Measurements from ENCODE around the gene EFNA3.
A peak's percentile ranks its signal among the peaks of the same experiment; 100 is the strongest.

The EFNA3 gene

DNA sequence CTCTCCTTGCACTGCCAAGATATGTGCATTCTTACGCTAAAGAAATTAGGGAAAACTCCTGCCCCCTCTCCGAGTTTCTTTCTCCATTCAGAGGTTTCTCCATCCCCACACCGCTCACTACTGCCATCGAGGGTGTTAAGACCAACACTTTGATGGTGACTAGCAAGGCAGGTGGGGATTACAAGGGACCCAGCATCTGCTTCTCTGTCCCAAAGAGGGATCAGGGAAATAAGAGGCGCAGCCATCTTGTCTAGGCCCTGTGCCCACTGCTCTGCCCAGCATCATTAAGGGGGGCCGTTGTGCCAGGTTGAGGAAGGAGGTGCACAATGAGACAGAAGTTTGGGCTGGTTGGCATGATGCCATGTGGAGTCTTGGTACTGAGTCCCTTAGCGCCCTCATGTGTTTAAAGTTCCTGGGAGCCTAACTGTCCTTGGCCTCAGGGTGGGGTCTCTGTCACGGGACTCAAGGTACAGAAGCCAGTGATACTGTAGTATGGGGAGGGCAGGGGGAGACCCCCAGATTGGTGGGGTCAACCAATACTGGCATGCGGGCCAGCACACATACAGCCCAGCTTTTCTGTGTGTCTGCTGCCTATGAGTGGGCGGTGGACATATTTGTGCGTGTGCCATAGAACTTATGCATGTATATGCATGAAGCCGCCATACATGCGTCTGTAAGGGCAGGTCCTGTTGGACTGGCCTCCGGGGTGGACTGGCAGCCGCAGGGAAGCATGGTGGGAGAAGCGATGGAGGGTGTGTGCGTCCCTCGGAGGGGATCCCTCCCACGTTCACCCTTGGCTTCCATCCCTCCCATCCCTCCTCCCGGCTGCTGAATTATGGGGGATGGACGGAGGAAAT is 5.5 kb downstream of the EFNA3 start:
- no peak for DNase-seq

DNA sequence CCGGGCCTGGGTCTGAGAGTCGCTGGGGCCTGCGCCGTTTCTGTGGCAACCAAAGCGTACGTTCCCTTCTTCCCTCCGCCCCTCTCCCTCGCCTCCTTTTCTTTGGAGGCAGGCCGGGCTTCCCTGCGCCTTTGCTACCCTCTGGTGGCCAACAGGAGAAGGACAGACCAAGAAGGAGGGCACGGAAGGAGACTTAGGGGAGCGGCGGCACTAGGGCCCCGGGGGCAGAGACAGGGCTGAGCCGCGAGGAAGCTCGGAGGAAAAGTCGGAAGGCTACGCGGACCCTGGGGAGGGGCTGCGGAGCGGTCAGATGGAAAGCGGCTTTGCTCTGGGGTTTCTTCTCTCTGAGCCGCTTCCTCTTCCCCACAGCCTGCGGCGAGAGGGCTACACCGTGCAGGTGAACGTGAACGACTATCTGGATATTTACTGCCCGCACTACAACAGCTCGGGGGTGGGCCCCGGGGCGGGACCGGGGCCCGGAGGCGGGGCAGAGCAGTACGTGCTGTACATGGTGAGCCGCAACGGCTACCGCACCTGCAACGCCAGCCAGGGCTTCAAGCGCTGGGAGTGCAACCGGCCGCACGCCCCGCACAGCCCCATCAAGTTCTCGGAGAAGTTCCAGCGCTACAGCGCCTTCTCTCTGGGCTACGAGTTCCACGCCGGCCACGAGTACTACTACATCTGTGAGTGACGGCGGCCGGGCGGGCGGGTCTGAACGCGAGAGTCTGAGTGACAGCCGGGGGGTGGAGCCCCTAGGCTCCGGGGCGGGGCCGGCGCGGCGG is 6.3 kb downstream of the EFNA3 start:
- peak; percentile 83 for DNase-seq

DNA sequence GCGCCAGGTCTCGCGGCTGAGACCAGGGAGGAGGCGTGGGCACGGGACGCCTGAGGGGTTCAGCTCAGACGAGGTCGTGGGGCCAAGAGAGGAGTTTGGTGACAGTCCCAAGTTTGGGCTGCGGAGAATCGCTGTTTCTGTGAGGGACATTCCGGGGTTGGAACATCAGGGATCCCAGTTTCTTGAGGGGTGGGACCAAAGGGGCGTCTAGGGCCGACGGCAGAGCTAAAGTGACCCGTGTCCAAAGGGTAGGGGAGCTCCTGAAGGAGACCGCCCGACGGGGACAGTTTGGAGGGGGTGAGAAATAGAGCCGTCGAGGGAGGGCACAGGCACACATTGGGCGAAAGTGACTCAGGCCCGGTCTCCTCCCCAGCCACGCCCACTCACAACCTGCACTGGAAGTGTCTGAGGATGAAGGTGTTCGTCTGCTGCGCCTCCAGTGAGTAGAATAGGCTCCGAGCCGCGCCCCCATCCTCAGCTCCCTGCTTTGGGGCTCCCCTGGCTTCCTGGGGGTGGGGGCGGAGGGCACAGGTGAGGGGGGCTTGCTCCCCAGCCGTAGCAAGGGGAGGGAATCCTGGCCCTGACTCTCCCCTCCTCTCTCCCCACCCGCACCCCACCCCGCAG is 7.0 kb downstream of the EFNA3 start:
- no peak for DNase-seq

DNA sequence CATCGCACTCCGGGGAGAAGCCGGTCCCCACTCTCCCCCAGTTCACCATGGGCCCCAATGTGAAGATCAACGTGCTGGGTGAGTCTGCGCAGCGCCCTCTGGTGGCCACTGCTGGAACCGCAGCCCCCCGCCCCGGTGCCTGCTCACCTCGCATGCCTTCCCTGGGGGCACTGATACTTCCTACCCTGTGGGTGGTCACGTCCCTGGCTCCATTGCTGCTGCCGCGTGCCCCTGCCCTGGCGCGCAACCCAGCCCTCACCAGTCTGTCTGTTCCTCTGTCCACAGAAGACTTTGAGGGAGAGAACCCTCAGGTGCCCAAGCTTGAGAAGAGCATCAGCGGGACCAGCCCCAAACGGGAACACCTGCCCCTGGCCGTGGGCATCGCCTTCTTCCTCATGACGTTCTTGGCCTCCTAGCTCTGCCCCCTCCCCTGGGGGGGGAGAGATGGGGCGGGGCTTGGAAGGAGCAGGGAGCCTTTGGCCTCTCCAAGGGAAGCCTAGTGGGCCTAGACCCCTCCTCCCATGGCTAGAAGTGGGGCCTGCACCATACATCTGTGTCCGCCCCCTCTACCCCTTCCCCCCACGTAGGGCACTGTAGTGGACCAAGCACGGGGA is 7.6 kb downstream of the EFNA3 start:
- DNase-seq = no peak

DNA sequence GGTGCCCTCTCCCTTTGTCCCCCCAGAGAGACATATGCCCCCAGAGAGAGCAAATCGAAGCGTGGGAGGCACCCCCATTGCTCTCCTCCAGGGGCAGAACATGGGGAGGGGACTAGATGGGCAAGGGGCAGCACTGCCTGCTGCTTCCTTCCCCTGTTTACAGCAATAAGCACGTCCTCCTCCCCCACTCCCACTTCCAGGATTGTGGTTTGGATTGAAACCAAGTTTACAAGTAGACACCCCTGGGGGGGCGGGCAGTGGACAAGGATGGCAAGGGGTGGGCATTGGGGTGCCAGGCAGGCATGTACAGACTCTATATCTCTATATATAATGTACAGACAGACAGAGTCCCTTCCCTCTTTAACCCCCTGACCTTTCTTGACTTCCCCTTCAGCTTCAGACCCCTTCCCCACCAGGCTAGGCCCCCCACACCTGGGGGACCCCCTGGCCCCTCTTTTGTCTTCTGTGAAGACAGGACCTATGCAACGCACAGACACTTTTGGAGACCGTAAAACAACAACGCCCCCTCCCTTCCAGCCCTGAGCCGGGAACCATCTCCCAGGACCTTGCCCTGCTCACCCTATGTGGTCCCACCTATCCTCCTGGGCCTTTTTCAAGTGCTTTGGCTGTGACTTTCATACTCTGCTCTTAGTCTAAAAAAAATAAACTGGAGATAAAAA is 8.4 kb downstream of the EFNA3 start:
- no peak for DNase-seq

DNA sequence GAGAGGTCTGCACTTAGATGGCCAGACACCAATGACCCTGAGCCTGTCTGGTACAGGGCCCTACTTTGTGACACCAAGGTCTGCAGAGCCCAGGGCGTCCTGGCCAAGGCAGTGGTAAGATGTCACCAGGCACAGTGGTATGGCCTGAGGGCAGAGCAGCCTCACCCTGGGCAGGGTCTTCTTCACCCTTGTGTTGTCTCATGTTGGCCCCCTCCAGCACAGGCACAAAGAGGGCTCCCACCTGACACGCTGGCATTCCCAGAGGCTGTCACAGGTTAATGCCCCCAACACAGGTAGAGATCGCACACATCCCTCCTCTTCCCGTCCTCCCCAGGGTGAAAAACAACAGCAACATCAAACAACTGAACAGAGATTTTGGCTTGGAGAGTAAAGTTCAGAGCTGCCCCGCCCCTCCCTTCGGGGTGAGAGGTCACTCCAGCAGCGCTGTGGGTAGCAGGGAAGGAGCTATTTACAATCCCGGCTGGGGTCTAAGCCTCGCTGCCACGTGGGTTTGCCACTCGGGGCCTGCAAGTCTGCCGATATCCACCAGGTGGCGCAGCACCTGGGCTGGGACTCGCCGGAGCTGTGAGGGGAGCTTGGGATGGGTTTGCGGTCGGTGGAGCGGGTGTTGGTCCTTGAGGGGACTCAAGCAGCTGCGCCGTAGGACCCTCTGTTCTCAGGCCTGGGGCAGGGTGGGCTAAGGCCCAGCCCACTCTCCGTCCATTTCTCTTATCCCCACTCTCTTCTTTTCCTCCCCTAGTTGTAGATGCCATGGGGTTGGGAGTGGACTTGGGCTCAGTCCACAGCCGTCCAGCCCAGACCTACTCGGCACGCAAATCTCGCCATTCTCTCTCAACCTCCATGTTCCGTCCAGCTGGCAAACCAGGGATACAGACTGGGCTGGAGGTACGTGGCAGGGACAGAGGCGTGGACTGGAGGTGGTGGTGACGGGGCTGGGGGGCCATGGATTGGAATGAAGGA is 12.7 kb downstream of the EFNA3 start:
- DNase-seq = no peak

DNA sequence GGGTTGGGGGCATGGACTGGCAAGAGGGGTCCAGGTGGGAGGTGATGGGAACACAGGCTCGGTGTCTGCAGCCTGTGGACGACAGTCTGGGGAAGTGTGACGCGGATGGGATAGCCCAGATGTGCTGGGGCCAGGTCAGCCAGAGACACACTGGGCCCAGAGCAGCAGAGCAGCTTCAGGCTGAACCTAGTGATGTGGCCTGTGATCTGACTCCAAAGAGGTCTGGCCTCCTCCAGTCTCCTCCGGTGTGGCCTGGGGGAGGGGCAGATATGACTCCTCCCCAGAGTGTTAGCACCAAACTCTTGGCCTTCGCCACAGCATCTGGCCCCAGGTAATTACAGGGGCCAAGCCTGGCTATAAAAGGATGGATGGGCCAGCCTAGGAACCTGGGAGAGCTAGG is 13.5 kb downstream of the EFNA3 start:
- no peak for DNase-seq

DNA sequence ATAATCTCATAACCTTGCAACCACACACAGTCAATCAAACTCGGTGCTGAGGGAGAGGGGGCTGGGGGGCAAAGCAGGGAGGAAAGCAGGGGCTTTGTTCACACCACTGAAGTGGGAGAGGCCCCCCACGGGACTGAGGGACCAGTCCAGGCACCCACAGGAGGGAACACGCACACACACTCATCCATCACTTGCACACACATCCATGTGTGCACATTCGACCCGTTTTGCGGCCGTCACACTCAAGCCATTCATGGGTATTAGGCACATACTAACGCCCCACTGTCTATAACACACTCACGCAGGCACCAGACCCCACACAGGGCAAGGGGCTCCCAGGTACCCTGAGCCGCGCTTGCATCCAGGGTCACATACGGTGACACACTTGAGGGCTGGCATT is 14.0 kb downstream of the EFNA3 start:
- no peak for DNase-seq

DNA sequence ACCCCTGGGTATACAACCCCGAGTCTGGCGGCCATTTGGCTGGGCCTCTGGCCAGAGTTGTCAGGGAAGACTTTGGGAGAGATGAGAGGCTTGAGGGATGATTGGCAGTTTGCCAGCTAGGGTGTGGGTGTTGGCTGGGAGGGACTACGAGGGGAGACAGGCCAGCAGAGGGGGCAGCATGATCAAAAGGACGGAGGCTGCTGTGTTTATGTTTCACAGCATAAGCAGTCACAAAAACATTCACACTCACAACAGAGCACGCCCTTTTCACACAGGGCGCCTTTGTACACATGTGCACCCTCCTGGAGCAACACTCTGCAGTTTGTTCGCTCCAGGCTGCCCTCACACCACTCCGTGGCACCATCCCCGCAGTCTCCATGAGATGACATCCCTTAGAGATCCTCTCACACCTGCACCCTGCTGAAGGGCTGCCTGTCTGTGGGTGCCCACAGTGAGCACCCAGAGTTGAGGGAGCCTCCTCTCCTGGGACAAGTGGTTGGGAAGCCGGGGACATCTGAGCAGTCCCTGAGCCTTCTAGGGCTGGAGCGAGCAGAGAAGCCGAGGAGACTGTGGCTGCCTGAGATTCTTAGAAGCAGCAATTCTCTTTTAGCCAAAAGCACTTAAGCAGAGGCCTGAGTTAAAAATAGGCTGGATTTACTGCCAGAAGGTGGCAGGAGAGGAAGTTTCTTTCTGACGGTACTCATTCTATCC is 15.4 kb downstream of the EFNA3 start:
- DNase-seq = no peak

DNA sequence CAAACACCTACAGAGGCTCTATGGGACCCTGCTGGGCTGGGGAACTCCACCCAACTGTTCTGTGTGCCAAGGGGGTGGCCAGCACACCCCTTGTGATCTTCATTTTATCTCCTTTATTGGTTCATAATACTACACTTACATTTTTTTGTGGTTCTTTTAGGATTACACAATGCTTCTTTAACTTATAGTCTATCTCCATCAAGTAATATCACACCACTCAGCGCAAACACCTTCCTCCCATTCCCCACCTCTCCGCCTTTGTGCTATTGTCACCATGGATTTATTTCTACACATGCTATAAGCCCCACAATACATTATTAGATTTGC is 15.9 kb downstream of the EFNA3 start:
- DNase-seq = no peak

DNA sequence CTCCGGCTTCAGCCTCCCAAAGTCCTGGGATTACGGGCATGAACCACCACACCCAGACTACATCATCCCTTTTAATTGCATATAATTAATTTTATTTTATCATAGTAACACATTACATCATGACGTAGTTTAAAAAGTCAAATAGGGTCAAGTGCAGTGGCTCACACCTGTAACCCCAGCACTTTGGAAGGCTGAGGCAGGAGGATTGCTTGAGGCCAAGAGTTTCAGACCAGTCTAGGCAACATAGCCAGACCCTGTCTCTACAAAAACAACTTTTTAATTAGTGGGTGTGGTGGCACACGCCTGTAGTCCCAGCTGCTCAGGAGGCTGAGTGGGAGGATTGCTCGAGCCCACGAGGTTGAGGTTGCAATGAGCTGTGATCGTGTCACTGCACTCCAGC is 20.7 kb downstream of the EFNA3 start:
- no peak for DNase-seq

DNA sequence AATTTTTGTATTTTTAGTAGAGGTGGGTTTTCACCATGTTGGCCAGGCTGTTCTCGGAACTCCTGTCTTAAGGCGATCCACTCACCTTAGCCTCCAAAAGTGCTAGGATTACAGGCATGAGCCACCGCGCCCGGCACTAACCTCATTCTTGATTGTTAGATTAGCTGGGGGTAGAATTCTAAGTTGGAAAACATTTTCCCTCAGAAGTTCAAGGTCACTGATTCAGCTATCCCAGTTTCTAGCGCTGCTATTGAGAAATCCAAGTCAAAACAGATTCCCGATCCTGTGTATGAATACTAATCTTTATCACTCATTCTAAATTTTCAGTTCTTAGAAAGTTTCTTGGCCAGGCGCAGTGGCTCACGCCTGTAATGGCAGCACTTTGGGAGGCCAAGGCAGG is 24.7 kb downstream of the EFNA3 start:
- DNase-seq = no peak

DNA sequence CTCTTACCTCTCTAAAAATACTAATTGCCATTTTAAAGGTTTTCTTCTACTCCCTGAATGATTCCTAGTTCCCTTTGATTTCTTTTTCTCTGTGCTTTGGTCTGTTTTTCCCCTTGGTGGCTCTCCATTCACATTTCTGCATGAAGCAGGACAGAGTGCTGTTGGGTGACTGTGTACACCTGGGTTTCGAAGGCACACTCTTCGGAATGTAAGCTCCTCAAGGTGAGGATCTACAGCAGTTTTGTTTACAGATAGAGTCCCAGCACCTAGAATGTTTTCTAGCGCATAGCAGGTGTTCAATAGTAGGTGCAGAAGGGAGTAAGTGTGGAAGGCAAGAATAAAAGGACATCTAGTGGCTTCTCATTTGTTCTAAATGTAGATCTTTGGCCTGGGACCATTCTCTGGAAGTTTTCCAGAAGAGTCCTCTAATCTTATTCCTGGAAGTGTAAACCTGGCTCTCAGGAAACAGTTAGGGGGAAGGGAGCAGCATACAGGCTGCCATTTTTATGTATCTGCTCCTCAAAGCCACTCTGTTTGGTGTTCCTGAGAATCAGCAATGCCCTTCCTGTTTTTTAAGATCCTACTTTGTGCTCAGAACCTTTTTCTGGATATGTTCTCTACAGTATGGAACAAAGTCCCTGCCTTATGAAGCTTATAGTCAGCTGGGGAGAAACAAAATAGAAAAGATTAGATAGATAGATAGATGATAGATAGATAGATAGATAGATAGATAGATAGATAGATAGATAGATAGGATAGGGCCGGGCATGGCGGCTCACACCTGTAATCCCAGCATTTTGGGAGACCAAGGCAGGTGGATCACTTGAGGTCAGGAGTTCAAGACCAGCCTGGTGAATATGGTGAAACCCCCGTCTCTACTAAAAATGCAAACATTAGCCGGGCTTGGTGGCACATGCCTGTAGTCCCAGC is 26.2 kb downstream of the EFNA3 start:
- no peak for DNase-seq

DNA sequence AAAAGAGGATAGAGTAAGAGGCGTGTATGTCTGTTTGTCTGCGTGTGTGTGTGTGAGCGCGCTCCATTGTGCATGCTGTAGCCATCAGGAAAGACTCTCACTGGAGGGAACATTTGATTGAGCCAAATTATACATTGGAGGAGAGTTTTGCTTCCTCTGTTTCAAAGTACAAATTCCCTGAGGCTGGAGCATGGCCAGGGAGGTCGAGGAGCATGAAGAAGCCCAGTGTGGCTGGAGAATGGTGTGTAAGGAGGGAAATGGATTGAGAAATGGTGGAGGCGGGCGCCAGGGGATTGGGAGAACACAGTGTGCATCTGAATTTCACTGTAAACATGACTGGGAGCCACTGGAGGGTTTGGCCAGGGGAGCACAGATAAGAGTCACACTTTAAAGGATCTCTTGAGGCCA is 27.0 kb downstream of the EFNA3 start:
- no peak for DNase-seq

DNA sequence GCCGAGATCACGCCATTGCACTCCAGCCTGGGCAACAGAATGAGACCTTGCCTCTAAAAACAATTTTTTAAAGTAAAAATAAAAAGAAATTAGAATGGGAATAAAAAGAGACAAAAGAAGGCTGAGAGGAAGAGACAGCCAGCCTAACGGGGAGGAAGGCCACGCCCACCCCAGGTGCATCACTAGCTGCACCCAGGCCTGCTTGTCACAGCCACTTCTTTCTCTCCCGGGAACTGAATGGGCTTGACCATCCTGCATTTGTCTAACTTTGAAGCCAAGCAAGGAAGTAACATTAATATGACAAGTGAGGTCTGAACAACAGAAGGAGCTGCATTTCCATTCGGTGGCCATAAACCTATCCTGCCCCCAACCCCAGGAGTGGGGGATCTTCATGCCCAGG is 28.2 kb downstream of the EFNA3 start:
- DNase-seq = no peak

DNA sequence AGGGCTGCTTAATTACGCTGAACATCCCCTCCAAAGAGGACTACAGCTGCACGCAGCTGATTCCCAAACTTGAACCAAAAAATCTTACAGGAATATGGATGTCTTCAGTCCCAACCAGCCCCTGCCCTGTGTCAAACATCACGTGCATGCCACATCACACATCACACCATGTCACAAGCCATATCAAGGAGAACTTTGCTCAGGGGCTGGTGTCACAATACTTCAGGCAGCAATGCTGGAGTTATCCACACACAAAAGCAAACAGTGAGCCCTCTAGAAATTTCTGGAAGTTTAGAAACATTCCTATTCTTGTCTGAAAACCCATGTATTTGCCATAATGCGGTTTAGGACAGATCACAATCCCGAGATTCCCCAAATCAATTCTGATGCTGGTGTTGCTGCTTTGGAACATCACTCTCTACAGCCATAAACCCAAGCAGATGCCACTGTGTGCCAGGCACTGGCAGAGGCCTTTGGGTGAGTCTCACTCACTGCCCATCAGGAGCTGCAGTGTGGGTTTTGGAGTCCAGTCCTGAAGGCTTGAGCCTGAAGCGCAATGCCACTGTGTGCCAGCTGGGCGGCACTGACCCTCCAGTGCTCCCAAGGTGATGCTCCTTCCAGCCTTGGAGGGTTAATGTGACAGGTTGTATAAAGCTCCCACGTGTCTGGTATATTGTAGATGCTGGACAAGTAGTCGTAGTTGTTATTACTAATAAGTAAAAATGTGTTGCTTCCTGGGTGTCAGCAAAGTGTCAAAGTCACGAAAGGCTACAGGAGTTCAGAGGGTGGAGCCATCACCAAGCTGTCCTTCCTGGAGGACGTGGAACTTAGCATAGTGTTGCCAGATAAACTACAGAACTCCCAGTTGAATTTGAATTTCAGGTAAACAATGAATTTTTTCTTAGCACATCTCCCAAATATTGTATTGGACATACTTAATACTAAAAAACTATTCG is 28.9 kb downstream of the EFNA3 start:
- no peak for DNase-seq

DNA sequence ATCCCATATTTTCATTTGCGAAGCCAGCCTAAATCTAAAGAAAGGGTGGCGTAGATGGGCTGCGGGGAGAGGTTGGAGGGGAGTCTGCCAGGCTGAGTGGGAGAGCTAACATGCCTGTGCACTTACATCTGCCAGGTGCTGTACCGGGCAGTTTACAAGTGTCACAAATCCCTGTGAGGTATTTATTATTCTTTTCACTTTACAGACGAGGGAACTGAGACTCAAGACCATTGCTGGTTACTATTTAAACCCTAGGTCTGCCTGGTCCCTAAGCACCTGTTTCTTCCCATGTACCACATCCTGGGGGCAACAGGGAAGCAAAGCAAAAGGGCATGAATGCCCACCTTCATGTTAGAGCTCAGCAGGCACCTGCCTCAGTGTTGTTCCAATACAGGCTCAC is 29.7 kb downstream of the EFNA3 start:
- DNase-seq = no peak

DNA sequence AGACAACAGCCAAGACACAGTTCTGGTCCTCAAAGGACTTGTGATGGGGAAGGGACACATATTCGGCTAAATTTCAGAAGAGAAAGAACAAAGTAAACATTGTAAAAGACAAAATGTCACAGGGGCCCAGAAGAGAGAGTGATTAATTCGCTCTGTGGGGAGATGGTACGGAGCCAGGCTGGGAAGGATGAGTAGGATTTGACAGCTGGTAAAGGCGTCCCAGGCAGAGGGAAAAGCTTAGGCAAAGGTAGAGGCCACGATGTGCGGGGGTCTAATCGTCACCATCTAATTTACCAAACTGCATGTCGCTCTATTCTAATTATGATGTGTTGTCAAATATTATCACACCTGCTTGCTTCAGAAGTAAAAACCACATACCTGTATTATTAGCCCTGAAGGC is 31.7 kb downstream of the EFNA3 start:
- DNase-seq = no peak

DNA sequence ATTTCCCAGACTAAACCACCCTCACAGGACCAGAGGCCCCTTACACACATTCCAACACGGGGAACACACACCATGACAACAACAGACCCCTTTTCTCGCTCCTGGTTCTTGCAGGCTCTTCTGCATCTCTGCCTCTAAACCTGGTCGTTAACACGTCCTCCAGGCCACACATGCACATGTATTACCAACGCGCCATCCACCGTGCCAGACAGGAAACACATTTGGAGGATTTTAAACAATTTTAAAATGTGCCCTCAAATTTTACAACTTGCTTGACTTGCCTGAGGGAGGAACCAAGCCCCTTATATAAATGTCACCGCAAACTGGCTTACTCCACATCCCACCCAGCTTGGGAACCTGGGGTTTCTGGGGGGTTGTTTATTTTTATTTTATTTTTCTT is 32.2 kb downstream of the EFNA3 start:
- DNase-seq = no peak

Data from GOT3 (cell line).